CD1c-positive myeloid dendritic cell (primary cell): ENCODE results near the gene PFKL.

Experiments used
- DNase-seq: peaks from one replicate; pipeline ENCODE4 v3.0.0-alpha.2; 2016; ENCODE audit errors: extremely low spot score

Gene PFKL

DNA sequence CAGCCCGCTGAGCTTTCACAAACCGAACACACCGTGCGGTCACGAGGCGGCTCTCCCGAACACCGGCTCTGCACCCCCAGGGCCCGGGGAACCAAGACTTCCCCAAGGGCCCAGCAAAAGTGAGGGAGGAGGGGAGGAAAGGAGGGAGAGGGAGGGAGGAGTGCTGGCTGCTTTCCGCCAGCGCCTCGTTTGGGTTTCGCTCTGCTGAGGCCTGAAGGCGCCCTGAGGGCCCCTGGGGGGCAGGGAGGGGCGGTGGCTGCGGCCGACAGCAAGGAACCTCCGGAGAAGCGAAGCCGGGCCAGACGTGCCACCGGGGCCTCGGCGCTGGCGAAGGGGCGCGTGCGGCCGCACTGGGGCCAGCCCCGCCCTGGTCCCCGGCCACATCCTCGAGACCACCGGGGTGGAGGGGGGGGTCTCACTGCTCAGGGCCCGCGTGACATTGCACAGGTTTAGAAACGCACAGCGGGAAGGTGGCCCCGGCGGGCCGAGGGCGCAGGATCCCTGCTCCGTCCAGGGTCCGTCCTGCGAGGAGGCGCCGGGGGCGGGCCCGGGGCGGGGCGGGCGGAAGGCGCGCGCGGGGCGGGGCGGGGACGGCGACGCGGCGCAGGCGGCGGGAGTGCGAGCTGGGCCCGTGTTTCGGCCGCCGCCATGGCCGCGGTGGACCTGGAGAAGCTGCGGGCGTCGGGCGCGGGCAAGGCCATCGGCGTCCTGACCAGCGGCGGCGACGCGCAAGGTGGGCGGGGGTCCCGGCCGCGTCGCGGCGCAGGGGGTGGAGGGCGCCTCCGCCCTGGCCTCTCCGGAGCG, at the start of gene PFKL:
TSS of gene PFKL (plus strand) at position 596 of the 804 bp plus-strand sequence. CDS start at position 649, 53 bp downstream.
- DNase-seq = peak; percentile 74

- peak; percentile 45 for DNase-seq
Measured at GRCh38 chr21:44253832-44254710, 45.8 kb upstream of the PFKL start.

DNA sequence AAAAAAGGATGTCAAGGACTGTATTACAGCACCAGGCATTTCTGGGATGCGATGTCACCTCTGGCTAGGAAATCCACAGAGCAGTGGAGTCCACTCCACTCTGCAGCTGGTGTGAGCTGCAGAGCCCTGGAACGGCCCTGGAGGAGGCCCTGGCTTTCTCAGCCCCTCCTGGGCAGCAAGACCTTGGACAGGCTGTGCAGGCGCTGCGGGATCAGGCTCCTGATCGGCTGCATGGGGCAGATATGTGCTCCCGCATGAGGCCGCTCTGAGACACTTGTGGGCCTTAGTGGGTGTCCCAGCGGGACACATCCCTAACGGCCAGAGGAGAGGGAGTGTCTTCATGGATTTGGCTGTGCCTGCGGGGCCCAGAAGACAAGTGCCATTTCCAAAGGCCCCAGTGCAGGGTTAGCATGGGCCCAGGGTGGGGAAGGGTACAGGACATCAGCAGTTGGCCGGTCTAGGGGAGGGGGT, 44.3 kb upstream of the PFKL start:
- no peak for DNase-seq

GRCh38 chr21:44258056-44258725, 41.7 kb upstream of the PFKL start:
- DNase-seq = no peak

DNA sequence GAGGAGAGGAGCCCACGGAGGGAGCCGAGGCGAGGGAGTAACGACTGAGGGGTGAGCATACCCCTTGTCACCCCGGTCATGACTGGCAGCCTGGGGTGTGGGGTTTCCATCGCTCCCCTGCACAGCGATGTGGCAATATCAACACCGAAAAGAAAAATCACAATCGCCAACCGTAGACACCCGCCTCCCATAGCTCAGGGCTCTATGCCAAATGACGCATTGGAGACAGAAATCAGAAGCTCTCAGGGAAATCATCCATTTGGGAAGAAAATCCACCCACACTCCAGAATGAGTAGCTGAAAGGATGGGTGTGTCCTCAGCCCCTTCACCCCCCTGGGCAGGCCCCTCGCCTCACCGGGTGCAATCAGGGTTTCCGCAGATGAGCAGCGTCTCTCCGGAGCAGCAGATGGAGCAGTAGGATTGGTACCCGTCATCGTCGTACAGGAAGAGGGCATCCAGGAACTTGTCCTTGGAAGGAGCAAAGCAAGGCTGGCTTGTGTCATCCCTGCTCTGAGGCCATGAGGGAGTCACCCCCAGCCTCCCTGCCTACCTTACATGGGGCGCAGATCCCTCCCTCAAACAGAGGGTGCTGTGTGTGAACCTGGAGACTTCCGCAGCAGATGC, 40.7 kb upstream of the PFKL start:
- DNase-seq = no peak

DNA sequence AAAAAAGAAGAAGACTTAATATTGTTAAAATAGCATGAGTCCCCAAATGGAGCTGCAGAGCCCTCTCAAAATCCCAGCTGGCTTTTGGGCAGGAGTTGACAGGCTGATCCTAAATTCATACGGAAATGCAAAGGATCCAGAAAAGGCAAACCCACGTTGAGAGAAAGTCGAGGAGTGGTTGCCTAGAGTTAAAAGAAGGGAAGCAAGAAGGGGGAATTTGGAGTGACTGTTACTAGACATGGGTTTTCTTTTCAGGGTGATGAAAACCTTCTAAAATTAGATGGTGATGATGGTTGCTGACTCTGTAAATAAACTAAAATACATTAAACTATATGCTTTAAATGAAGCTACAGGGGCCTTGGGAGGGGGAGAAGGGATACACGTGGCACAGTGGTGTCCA, 39.8 kb upstream of the PFKL start:
- DNase-seq = no peak

GRCh38 chr21:44260791-44261631, 38.8 kb upstream of the PFKL start:
- DNase-seq = no peak

GRCh38 chr21:44261675-44262295, 38.1 kb upstream of the PFKL start, which contains the start of gene DNMT3L:
Gene DNMT3L (minus strand): TSS chr21:44261897. CDS start chr21:44261259, 638 bp downstream.
- DNase-seq = no peak

- no peak for DNase-seq
Measured at GRCh38 chr21:44262338-44263056, 37.4 kb upstream of the PFKL start.

- no peak for DNase-seq
Measured at GRCh38 chr21:44263221-44263760, 36.6 kb upstream of the PFKL start.

DNA sequence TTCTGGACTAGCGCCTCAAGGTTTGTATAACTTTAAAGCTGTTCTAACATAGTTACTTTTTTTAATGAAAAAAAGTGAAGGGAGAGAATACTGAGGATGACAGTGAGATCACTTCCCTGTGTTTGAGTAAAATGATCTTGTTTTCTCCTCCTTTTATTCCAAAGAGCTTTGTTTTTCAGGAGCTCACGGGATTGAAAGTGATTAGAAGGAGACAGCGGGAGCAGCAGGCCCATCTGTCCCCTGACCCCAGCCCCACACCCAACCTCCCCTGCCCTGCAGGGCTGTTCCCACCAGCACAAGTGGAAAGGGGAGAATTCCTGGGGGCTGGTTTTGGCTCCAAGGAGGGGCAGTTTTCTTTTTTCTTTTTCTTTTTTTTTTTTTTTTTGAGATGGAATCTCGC, 36.1 kb upstream of the PFKL start:
- no peak for DNase-seq

GRCh38 chr21:44265734-44266270, 34.1 kb upstream of the PFKL start:
- no peak for DNase-seq

DNA sequence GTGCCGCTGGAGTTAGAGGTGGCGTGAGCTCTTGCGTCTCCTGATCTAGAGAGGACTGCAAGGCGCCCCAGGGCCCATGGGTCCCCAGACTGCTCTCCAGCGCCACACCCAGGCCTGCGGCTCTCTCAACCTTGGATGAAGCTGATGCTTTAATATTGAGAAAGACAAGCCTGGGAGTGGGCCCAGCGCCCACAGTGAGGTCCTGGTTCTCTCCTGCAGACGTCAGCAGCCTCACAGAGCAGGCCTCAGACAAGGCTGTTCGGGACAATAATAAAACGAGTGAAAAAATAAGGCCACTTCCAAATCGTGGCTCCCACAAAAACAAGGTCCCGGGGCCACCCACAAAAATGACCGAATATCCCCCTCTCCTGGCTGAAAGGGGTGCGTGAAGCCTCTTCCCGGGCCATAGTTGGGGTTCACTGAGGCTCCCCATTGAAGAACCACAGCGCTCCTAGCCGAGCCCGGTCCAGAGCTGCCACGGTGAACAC, 32.2 kb upstream of the PFKL start:
- peak; percentile 29 for DNase-seq

- DNase-seq = no peak
Measured at GRCh38 chr21:44269090-44269489, 30.8 kb upstream of the PFKL start.

- no peak for DNase-seq
Measured at GRCh38 chr21:44271558-44272283, 28.1 kb upstream of the PFKL start.

GRCh38 chr21:44272284-44272858, 27.5 kb upstream of the PFKL start:
- DNase-seq = no peak

DNA sequence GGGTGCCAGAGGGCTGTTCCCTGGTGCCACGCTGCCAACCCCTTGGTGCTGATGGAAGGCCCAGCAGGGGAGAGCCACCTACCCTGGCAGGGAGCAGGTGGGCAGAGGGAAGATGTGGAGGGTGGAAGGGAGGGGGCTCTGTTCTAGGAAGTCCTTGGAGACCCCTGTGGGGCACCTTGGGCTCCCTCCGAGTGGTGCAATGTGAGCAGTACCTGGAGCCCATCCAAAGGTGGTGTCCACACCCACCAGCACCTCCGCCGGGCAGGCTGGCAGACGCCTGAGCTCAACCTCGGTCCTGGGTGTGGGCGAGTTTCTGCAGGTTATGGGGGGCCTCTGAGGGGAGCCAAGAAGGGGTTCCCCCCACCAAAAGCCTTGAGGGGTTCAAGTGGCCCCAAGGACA, 26.8 kb upstream of the PFKL start:
- DNase-seq = no peak

DNA sequence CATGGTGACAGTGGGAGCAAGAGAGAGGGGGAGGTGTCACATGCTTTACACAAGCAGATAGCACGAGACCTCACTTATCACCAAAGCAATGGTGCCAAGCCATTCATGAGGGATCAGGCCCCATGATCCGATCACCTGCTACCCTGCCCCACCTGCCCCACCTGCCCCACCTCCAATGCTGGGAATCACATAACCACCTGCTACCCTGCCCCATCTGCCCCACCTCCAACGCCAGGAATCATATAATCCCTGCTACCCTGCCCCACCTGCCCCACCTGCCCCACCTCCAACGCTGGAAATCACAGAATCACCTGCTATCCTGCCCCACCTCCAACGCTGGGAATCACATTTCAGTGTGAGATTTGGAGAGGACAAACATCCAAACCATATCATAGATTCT, 24.8 kb upstream of the PFKL start:
- DNase-seq = no peak
